AG04450 (cell line): ENCODE measurements around the gene APLP2. TPM values are rescaled to one million over a fixed set of nuclear protein-coding genes. Genes with fewer than 3 reads are reported as not detected.
"Not testable (repeated sequence)": the region's sequence is repeated elsewhere in the genome, so short reads cannot be mapped to it uniquely, and the experiment has no call there.

Source experiments
- CTCF ChIA-PET: fragments of 300-600, 350-600 bp; formaldehyde crosslinking; extraction: SDS; loops from one replicate; lab custom pipeline; 2022; ENCODE audit warnings: antibody characterized with exemption, inconsistent platforms; lab: Charles Lee
- POLR2A ChIA-PET: fragments of 350-600 bp; formaldehyde crosslinking; extraction: SDS; loops from one replicate; lab custom pipeline; 2021; ENCODE audit warnings: antibody characterized with exemption, inconsistent platforms; lab: Yijun Ruan, JAX
- DNase-seq: peaks from one replicate; pipeline ENCODE4 v3.0.0-alpha.2; 2011; ENCODE audit warnings: low read depth, low spot score
- H3K27ac ChIP-seq: one replicate; pipeline ENCODE4 v1.5.1; 2012; ENCODE audit warnings: low read depth, low read length, control low read depth
- H3K27me3 ChIP-seq: one replicate; pipeline ENCODE4 v1.6.0; 2012; ENCODE audit warnings: low read length; ENCODE audit not compliant: control insufficient read depth, insufficient read depth
- H3K4me3 ChIP-seq: 2 replicates; pipeline ENCODE4 v1.5.1; 2011; ENCODE audit warnings: mild to moderate bottlenecking, low read depth, low read length, control low read depth
- H3K9me3 ChIP-seq: 2 replicates; pipeline ENCODE4 v1.5.1; 2012; ENCODE audit warnings: low read length; ENCODE audit not compliant: control insufficient read depth, insufficient read depth
- polyA plus RNA-seq: library from polyadenylated mRNA; depleted of rRNA; stranded (reverse); fragments of >200 nt; gene quantifications from 2 replicates; pipeline ENCODE4 v1.2.3, GENCODE V29; 2011
- TF ChIP-seq, protein P1 (sequence below): IDR thresholded peaks from 2 replicates; pipeline ENCODE4 v1.5.1; 2011; ENCODE audit warnings: low read depth, low read length, control low read depth, inconsistent platforms

APLP2 gene
- polyA plus RNA-seq, 1 experiment = 273 TPM

- CTCF ChIA-PET = interaction anchor here (1.0 kb wide), 3 partner anchors 10 to 46 kb away, joined by 4 to 13 read pairs (median 7); no protein-coding TSS in a partner anchor
These were observed 17.0 kb downstream of the APLP2 start for GRCh38 chr11:130086669-130087068.

DNA sequence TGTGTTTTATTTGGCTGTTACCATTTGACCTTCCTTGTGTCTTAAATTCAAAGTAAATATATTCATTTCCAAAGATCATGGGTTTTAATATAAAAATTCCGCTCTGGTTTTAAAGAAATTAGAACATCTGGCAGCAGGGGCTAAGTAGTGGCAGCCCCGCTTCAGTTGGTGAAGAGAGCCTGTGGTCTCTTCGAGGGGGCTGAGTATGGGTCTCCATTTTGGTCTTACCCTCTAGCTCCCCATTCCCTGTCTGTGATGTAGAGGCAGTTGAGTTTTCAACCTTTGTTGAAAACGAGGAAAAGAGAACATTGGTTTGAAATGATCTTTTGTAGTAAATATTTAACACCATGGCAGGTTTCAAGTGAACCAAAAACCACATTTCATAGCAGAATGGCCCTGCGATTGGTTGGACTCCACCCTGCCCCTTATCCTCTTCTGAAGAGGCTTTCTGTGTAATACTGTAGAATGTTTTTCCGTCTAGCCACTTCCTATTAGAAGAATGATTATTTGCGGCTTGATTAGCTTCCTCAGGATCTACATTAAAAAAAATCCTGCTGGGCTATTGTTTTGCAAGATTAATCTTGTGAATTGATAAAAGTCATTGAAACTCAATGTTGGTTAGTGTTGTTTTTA lies 17.7 kb downstream of the APLP2 start:
- DNase-seq = no peak
- H3K9me3 ChIP-seq = no peaks in the 10 kb centered on the region; the same call in 1 of the 2 replicates
- no peak overlapping the region for H3K4me3 ChIP-seq
- TF ChIP-seq, protein P1, sequence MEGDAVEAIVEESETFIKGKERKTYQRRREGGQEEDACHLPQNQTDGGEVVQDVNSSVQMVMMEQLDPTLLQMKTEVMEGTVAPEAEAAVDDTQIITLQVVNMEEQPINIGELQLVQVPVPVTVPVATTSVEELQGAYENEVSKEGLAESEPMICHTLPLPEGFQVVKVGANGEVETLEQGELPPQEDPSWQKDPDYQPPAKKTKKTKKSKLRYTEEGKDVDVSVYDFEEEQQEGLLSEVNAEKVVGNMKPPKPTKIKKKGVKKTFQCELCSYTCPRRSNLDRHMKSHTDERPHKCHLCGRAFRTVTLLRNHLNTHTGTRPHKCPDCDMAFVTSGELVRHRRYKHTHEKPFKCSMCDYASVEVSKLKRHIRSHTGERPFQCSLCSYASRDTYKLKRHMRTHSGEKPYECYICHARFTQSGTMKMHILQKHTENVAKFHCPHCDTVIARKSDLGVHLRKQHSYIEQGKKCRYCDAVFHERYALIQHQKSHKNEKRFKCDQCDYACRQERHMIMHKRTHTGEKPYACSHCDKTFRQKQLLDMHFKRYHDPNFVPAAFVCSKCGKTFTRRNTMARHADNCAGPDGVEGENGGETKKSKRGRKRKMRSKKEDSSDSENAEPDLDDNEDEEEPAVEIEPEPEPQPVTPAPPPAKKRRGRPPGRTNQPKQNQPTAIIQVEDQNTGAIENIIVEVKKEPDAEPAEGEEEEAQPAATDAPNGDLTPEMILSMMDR = no peak
- no peaks in the 10 kb centered on the region for H3K27me3 ChIP-seq
- POLR2A ChIA-PET = no interaction called here
- no peak overlapping the region for H3K27ac ChIP-seq
- CTCF ChIA-PET = no interaction called here

More at GRCh38 chr11:130086669-130087068, 17.0 kb downstream of the APLP2 start:
- H3K9me3 ChIP-seq = no peaks in the 10 kb centered on the region
- no peak overlapping the region for H3K4me3 ChIP-seq
- H3K27ac ChIP-seq = no peak overlapping the region
- DNase-seq = no peak
- H3K27me3 ChIP-seq = no peaks in the 10 kb centered on the region
- POLR2A ChIA-PET = no interaction called here
- TF ChIP-seq, protein P1 = no peak

DNA sequence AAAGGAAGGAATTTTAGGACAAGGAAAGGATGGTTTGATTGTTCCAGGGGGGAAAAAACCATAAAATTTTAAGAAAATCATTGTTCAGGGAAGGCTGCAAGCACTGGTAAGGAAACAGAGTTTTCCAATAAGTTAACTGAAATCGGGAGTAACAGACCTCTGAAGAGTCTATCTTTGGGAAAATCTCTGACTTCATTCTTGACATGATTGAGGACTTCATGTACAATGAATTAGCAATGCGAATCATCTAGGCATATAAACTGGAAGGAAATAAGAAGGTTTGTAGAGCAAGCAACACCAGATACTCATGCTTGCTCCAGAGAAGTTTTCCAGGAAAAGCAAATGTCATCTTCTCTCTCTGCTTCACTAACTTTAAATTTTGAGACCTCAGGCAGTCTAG lies 18.5 kb downstream of the APLP2 start:
- H3K27me3 ChIP-seq = no peaks in the 10 kb centered on the region
- H3K27ac ChIP-seq = no peak overlapping the region
- no peak for DNase-seq
- CTCF ChIA-PET = no interaction called here
- no peaks in the 10 kb centered on the region; the same call in 1 of the 2 replicates for H3K9me3 ChIP-seq
- POLR2A ChIA-PET = no interaction called here
- no peak overlapping the region for H3K4me3 ChIP-seq
- TF ChIP-seq, protein P1 = no peak

GRCh38 chr11:130088919-130089673 lies 19.4 kb downstream of the APLP2 start:
- DNase-seq = no peak
- Histone ChIP-seq H3K4me3 (no peak overlapping the region), H3K27ac (no peak overlapping the region), H3K9me3 (no peaks in the 10 kb centered on the region; the same call in 1 of the 2 replicates), H3K27me3 (no peaks in the 10 kb centered on the region)
- TF ChIP-seq, protein P1 = no peak
- ChIA-PET CTCF (no interaction called here), POLR2A (no interaction called here)

DNA sequence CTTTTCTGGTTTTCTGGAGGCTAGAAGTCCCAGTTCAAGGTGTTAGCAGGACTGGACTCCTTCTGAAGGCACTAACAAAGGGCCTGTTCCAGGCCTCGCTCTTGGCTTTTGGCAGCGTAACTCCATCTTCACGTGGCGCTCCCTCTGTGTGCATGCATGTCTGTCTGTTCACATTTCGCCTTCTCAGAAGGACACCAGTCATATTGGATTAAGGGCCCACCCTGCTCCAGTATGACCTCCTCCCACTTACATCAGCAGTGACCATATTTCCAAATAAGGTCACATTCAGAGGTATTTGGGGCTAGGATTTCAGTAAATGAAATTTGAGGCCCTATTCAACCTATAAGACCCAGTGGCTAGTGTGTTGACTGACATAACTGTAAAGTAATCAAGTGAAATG lies 20.0 kb downstream of the APLP2 start:
- CTCF ChIA-PET = no interaction called here
- Histone ChIP-seq H3K27ac (no peak overlapping the region), H3K4me3 (no peak overlapping the region), H3K27me3 (no peaks in the 10 kb centered on the region), H3K9me3 (no peaks in the 10 kb centered on the region; the same call in 1 of the 2 replicates)
- DNase-seq = no peak
- POLR2A ChIA-PET = no interaction called here
- TF ChIP-seq, protein P1 = no peak

GRCh38 chr11:130090517-130090916 lies 20.8 kb downstream of the APLP2 start:
- H3K4me3 ChIP-seq, CTCF ChIA-PET, DNase-seq, H3K9me3 ChIP-seq, H3K27ac ChIP-seq, POLR2A ChIA-PET, H3K27me3 ChIP-seq: not testable (repeated sequence)

DNA sequence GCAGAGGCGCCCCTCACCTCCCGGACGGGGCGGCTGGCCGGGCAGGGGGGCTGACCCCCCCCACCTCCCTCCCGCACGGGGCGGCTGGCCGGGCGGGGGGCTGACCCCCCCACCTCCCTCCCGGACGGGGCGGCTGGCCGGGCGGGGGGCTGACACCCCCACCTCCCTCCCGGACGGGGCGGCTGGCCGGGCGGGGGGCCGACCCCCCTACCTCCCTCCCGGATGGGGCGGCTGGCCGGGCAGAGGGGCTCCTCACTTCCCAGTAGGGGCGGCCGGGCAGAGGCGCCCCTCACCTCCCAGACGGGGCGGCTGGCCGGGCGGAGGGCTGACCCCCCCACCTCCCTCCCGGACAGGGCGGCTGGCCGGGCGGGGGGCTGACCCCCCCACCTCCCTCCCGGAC lies 21.5 kb downstream of the APLP2 start:
- CTCF ChIA-PET = not testable (repeated sequence)

More for the DNA sequence above, 21.5 kb downstream of the APLP2 start:
- H3K27ac ChIP-seq, POLR2A ChIA-PET, H3K4me3 ChIP-seq, H3K9me3 ChIP-seq, H3K27me3 ChIP-seq, DNase-seq: not testable (repeated sequence)
